ENCODE data around the gene C20orf141. TPM values are rescaled to one million over a fixed set of nuclear protein-coding genes. Genes with fewer than 3 reads are reported as not detected.
A peak's percentile ranks its signal among the peaks of the same experiment; 100 is the strongest.

The C20orf141 gene
- total and polyA plus RNA-seq, 4 donors = not detected

DNA sequence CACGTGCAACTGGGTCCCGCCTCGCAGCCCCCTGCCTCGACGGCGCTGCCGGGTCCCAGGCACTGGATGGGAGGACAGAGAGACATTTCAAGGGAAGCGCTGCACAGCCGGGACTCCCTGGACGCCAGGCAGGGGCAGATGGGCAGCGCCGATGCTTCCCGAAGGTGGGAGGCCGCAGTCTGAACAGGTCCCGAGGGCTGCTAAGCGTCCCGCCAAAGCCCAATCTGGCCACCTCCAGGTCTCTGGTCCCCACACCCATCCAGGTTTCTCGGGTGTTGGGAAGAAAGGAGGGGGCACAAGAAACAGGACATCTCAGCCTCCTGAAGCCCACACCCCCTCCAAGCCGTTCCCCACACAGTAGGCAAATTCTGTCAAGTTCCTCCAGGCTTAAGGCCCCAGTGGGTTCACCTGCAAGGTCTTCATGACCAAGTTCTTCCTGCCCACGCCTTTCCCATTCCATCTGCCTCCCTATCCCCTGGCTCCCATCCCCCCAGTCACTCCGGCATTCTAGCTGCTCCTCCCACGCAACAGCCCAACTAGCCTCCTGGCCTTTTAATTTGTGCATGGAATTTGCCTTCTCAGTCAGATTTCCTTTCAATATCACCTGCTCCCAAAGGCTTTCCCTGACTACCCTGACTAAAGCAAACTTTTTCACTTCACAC lies 9.0 kb upstream of the C20orf141 start:
- Histone ChIP-seq H3K36me3 (ENCODE audit: control insufficient read depth in 4 of 4, insufficient read depth in 3 of 4, low read depth in 1 of 4, low read length in 3 of 4) (peaks cover 0 to 2% (median 0%) of the 10 kb centered on the region in 4 donors), H3K4me1 (ENCODE audit: control insufficient read depth in 4 of 4, insufficient read depth in 4 of 4, low read length in 3 of 4) (peaks cover 0 to 7% (median 5%) of the 10 kb centered on the region in 4 donors), H3K27ac (ENCODE audit: low read depth in 1 of 2, low read length in 2 of 2) (no peak overlapping the region), H3K27me3 (ENCODE audit: control insufficient read depth in 4 of 4, insufficient read depth in 4 of 4, low read length in 3 of 4) (peaks cover 4 to 20% (median 10%) of the 10 kb centered on the region in 4 donors), H3K4me3 (ENCODE audit: low read depth in 1 of 3, low read length in 3 of 3) (no peak overlapping the region), H3K9ac (ENCODE audit: low read depth in 1 of 2, low read length in 2 of 2) (no peak overlapping the region), H3K9me3 (ENCODE audit: control insufficient read depth in 4 of 4, low read length in 3 of 4) (peaks cover 3 to 6% (median 4%) of the 10 kb centered on the region in 4 donors)
- DNase-seq (ENCODE audit: low spot score) = no peak
- WGBS = 27% methylated on average over 22 of the region's 22 CpGs
- no peak for TF ChIP-seq RAD21 (IDR thresholded peaks at IDR 0.05)
- no peak for TF ChIP-seq FOXA1 (IDR thresholded peaks at IDR 0.05)
- TF ChIP-seq, protein P1, sequence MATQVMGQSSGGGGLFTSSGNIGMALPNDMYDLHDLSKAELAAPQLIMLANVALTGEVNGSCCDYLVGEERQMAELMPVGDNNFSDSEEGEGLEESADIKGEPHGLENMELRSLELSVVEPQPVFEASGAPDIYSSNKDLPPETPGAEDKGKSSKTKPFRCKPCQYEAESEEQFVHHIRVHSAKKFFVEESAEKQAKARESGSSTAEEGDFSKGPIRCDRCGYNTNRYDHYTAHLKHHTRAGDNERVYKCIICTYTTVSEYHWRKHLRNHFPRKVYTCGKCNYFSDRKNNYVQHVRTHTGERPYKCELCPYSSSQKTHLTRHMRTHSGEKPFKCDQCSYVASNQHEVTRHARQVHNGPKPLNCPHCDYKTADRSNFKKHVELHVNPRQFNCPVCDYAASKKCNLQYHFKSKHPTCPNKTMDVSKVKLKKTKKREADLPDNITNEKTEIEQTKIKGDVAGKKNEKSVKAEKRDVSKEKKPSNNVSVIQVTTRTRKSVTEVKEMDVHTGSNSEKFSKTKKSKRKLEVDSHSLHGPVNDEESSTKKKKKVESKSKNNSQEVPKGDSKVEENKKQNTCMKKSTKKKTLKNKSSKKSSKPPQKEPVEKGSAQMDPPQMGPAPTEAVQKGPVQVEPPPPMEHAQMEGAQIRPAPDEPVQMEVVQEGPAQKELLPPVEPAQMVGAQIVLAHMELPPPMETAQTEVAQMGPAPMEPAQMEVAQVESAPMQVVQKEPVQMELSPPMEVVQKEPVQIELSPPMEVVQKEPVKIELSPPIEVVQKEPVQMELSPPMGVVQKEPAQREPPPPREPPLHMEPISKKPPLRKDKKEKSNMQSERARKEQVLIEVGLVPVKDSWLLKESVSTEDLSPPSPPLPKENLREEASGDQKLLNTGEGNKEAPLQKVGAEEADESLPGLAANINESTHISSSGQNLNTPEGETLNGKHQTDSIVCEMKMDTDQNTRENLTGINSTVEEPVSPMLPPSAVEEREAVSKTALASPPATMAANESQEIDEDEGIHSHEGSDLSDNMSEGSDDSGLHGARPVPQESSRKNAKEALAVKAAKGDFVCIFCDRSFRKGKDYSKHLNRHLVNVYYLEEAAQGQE (IDR thresholded peaks at IDR 0.05) = no peak
- peak; percentile 25 to 39 for TF ChIP-seq EGR1 (IDR thresholded peaks at IDR 0.05; ENCODE audit: low read depth in 2 of 2)

DNA sequence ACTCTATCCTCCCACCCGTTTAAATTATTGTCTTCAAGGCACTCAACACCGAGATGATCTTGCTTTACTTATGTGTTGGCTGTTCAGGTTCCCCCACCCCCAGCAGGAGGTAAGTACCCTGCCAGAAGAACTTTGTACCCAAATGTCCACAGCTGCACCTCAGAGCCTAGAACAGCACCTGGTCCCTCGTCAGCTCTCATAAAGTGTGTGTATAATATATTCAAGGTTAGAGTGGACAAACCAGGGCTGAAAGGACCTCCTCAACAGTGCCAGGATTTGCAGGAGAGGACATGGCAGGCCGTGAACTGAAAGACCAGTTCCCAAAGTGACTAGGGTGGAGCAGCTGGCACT lies 8.5 kb upstream of the C20orf141 start:
- peaks cover 1 to 3% (median 2%) of the 10 kb centered on the region in 4 donors for H3K9me3 ChIP-seq (ENCODE audit: control insufficient read depth in 4 of 4, low read length in 3 of 4)
- TF ChIP-seq HNF4A (conservative IDR thresholded peaks at IDR 0.05) (peak; percentile 46 to 49), TAF1 (conservative IDR thresholded peaks at IDR 0.05) (no peak), SP1 (IDR thresholded peaks at IDR 0.05) (no peak)
- TF ChIP-seq, protein P2, sequence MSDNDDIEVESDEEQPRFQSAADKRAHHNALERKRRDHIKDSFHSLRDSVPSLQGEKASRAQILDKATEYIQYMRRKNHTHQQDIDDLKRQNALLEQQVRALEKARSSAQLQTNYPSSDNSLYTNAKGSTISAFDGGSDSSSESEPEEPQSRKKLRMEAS (IDR thresholded peaks at IDR 0.05) = no peak
- H3K27ac ChIP-seq (ENCODE audit: low read depth in 1 of 2, low read length in 2 of 2) = no peak overlapping the region
- H3K4me3 ChIP-seq (ENCODE audit: low read depth in 1 of 3, low read length in 3 of 3) = no peak overlapping the region
- H3K4me1 ChIP-seq (ENCODE audit: control insufficient read depth in 4 of 4, insufficient read depth in 4 of 4, low read length in 3 of 4) = peaks cover 0 to 7% (median 5%) of the 10 kb centered on the region in 4 donors
- H3K36me3 ChIP-seq (ENCODE audit: control insufficient read depth in 4 of 4, insufficient read depth in 3 of 4, low read depth in 1 of 4, low read length in 3 of 4) = peaks cover 0 to 2% (median 0%) of the 10 kb centered on the region in 4 donors
- no peak overlapping the region for H3K9ac ChIP-seq (ENCODE audit: low read depth in 1 of 2, low read length in 2 of 2)
- 32% methylated on average over 4 of the region's 4 CpGs for WGBS
- no peak for DNase-seq (ENCODE audit: low spot score)
- peaks cover 4 to 16% (median 8%) of the 10 kb centered on the region in 4 donors for H3K27me3 ChIP-seq (ENCODE audit: control insufficient read depth in 4 of 4, insufficient read depth in 4 of 4, low read length in 3 of 4)

DNA sequence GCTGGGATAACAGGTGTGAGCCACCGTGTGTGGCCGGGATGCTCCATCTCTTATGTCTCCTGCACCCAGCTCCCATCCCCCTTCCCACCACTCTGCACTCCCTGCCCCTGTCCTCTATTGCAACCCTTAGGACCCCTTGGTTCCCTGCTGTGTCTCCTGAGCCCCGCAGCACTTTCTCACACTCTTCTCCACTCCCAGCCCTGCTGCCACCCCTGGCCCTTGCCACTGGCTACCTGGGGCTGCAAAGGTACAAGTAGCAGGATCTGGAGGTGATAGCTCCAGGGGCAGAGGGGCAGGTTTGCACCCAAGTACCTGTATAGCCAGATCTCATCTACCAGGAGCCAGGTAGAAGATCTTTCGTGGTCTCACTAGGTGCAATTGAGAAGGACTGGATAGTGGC lies 7.8 kb upstream of the C20orf141 start:
- WGBS = 77% methylated on average over 4 of the region's 4 CpGs
- no peaks in the 10 kb centered on the region for H3K9me3 ChIP-seq (ENCODE audit: control insufficient read depth in 4 of 4, low read length in 3 of 4)
- no peak for DNase-seq (ENCODE audit: low spot score)
- no peak overlapping the region for H3K9ac ChIP-seq (ENCODE audit: low read depth in 1 of 2, low read length in 2 of 2)
- H3K36me3 ChIP-seq (ENCODE audit: control insufficient read depth in 4 of 4, insufficient read depth in 3 of 4, low read depth in 1 of 4, low read length in 3 of 4) = no peaks in the 10 kb centered on the region
- no peak overlapping the region for H3K27ac ChIP-seq (ENCODE audit: low read depth in 1 of 2, low read length in 2 of 2)
- H3K4me3 ChIP-seq (ENCODE audit: low read depth in 1 of 3, low read length in 3 of 3) = no peak overlapping the region
- peaks cover 4 to 16% (median 6%) of the 10 kb centered on the region in 4 donors for H3K27me3 ChIP-seq (ENCODE audit: control insufficient read depth in 4 of 4, insufficient read depth in 4 of 4, low read length in 3 of 4)
- H3K4me1 ChIP-seq (ENCODE audit: control insufficient read depth in 4 of 4, insufficient read depth in 4 of 4, low read length in 3 of 4) = peaks cover 0 to 7% (median 5%) of the 10 kb centered on the region in 4 donors
- no peak for TF ChIP-seq HNF4G (IDR thresholded peaks at IDR 0.05)
- TF ChIP-seq, protein P3, sequence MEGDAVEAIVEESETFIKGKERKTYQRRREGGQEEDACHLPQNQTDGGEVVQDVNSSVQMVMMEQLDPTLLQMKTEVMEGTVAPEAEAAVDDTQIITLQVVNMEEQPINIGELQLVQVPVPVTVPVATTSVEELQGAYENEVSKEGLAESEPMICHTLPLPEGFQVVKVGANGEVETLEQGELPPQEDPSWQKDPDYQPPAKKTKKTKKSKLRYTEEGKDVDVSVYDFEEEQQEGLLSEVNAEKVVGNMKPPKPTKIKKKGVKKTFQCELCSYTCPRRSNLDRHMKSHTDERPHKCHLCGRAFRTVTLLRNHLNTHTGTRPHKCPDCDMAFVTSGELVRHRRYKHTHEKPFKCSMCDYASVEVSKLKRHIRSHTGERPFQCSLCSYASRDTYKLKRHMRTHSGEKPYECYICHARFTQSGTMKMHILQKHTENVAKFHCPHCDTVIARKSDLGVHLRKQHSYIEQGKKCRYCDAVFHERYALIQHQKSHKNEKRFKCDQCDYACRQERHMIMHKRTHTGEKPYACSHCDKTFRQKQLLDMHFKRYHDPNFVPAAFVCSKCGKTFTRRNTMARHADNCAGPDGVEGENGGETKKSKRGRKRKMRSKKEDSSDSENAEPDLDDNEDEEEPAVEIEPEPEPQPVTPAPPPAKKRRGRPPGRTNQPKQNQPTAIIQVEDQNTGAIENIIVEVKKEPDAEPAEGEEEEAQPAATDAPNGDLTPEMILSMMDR (IDR thresholded peaks at IDR 0.05; ENCODE audit: low read depth, low read length, missing input control) = no peak
- no peak for TF ChIP-seq RXRA (IDR thresholded peaks at IDR 0.05)
- TF ChIP-seq, protein P4, sequence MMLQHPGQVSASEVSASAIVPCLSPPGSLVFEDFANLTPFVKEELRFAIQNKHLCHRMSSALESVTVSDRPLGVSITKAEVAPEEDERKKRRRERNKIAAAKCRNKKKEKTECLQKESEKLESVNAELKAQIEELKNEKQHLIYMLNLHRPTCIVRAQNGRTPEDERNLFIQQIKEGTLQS (IDR thresholded peaks at IDR 0.05) = no peak
- no peak for TF ChIP-seq SP1 (IDR thresholded peaks at IDR 0.05)
- TF ChIP-seq TAF1 (conservative IDR thresholded peaks at IDR 0.05) = no peak
- TF ChIP-seq NR2F2 (IDR thresholded peaks at IDR 0.05) = no peak
- TF ChIP-seq, protein P1 (IDR thresholded peaks at IDR 0.05) = no peak
- no peak for TF ChIP-seq HNF4A (conservative IDR thresholded peaks at IDR 0.05)
- no peak for TF ChIP-seq GABPA (IDR thresholded peaks at IDR 0.05 in 1 of 2, conservative IDR thresholded peaks at IDR 0.05 in 1 of 2)
